RPMI7951 (cell line): ENCODE results near the gene ATP6AP1. TPM values are rescaled to one million over a fixed set of nuclear protein-coding genes. Genes with fewer than 3 reads are reported as not detected.
"Not testable (repeated sequence)": the region's sequence is repeated elsewhere in the genome, so short reads cannot be mapped to it uniquely, and the experiment has no call there.

Experiments
- DNase-seq: peaks from one replicate; pipeline ENCODE4 v3.0.0-alpha.2; 2012; ENCODE audit warnings: low read depth
- total RNA-seq: library from RNA; depleted of rRNA; stranded (reverse); fragments of >200 nt; shearing (Covaris generic); gene quantifications from 2 replicates; pipeline ENCODE4 v1.2.3, GENCODE V29; 2014; rRNA removed

Gene ATP6AP1, protein sequence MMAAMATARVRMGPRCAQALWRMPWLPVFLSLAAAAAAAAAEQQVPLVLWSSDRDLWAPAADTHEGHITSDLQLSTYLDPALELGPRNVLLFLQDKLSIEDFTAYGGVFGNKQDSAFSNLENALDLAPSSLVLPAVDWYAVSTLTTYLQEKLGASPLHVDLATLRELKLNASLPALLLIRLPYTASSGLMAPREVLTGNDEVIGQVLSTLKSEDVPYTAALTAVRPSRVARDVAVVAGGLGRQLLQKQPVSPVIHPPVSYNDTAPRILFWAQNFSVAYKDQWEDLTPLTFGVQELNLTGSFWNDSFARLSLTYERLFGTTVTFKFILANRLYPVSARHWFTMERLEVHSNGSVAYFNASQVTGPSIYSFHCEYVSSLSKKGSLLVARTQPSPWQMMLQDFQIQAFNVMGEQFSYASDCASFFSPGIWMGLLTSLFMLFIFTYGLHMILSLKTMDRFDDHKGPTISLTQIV
- 29.0 and 36.1 TPM in 2 replicates for total RNA-seq

DNA sequence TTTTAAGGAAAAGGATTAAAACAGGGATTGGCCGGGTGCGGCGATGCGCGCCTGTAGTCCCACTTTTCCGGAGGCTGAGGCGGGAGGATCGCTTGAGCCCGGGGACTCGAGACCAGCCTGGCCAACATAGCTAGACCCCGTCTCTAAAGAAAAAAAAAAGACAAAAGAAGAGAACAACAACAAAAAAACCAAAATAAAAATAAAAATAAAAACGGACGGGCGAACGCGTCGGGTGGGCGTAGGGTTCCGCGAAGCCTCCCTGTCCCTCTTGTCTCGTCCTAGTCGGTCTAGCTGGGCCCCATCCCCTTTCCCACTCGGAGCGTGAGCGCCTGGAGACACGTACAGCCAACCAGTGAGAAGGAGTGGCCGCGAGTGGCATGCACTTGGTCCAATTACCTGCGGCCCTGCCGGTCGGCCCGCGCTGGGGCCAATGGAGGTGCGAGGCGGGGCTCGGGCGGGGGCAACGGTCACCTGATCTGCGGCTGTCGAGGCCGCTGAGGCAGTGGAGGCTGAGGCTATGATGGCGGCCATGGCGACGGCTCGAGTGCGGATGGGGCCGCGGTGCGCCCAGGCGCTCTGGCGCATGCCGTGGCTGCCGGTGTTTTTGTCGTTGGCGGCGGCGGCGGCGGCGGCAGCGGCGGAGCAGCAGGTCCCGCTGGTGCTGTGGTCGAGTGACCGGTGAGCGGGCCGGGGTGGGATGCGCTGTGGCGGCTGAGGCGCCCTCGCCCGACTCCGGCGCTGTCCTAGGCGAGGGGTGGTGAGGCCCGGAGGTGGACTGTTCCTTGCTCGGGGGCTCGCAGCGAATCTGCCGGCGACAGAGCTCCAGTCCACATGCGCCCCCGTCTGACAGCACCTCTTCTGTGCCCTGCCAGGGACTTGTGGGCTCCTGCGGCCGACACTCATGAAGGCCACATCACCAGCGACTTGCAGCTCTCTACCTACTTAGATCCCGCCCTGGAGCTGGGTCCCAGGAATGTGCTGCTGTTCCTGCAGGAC, at the start of gene ATP6AP1:
TSS of gene ATP6AP1 (plus strand) at position 502 of the 996 bp plus-strand sequence. CDS start at position 518, 16 bp downstream.
- DNase-seq = peak; percentile 92

DNA sequence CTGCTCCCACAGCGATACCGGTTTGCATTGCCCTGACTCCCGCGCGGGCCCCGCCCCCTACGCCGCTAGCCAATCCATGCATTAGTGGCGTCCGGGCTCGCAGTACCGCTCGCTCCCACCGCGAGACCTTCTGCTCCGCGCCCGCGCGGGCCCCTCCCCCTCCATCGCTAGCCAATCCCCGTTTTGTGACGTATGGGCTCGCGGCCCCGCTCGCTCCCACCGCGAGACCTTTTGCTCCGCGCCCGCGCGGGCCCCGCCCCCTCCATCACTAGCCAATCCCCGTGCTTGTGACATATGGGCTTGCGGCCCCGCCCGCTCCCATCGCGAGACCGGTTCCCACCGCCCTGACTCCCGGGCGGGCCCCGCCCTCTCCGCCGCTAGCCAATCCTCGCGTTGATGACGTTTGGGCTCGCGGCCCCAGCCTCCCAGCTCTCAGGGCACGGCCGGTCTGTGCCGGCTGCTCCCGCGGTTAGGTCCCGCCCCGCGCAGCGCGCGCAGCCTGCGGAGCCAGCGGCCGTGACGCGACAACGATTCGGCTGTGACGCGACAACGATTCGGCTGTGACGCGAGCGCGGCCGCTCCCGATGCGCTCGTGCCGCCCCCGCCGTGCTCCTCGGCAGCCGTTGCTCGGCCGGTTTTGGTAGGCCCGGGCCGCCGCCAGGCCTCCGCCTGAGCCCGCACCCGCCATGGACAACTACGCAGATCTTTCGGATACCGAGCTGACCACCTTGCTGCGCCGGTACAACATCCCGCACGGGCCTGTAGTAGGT, 49.5 kb upstream of the ATP6AP1 start, which contains the start of gene EMD:
TSS of gene EMD (plus strand) at position 497 of the 770 bp plus-strand sequence. CDS start at position 687, 190 bp downstream.
- peak; percentile 94 for DNase-seq

DNA sequence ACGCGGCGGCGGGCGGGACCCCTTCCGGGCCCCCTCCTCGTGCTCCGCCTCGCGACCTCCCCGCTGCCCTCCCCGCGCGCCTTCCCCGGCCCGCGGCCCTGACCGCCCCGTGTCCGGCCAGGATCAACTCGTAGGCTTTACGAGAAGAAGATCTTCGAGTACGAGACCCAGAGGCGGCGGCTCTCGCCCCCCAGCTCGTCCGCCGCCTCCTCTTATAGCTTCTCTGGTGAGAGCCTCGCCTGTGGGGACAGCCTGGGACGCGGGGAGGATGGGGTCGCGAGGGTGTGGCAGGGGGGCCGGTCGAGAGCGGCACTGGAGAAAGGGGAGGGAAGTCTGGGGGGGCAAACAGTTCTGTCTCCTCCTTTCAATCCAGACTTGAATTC, 48.9 kb upstream of the ATP6AP1 start:
- no peak for DNase-seq

DNA sequence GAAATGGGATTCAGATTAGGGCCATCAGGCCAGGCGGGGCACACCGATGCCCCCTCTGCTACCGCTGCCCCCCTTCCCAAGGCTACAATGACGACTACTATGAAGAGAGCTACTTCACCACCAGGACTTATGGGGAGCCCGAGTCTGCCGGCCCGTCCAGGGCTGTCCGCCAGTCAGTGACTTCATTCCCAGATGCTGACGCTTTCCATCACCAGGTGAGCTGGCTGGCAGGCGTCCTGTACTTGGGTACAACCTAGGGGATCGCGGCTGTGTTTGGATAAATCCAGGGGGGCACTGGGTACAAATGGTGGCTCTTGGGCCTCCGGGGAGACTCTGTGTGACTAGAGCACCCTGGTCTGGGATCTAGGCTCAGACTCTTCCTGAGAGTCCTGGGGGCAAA, 48.3 kb upstream of the ATP6AP1 start:
- no peak for DNase-seq

DNA sequence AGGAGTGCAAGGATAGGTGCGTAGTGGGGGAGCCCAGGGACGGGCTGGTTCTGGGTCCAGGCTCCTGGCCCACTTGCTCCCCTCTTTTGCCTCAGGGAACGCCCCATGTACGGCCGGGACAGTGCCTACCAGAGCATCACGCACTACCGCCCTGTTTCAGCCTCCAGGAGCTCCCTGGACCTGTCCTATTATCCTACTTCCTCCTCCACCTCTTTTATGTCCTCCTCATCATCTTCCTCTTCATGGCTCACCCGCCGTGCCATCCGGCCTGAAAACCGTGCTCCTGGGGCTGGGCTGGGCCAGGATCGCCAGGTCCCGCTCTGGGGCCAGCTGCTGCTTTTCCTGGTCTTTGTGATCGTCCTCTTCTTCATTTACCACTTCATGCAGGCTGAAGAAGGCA, 47.7 kb upstream of the ATP6AP1 start:
- no peak for DNase-seq

DNA sequence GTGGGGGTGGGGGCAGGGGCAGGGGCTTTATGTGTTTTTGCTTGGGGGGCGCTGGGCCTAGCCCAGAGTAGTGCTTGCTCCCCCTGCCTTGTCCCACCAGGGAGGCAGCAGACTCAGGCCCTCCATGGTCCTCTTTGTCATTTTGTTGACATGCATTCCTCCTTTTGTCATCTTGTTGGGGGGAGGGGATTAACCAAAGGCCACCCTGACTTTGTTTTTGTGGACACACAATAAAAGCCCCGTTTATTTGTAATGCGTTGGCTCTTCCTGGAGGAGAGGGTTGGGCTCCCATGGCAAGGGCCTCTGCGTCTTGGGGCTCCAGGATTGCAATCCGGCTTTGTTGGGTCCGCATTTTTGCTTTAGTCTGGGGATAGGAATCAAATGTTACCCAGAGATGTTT, 47.2 kb upstream of the ATP6AP1 start:
- no peak for DNase-seq

DNA sequence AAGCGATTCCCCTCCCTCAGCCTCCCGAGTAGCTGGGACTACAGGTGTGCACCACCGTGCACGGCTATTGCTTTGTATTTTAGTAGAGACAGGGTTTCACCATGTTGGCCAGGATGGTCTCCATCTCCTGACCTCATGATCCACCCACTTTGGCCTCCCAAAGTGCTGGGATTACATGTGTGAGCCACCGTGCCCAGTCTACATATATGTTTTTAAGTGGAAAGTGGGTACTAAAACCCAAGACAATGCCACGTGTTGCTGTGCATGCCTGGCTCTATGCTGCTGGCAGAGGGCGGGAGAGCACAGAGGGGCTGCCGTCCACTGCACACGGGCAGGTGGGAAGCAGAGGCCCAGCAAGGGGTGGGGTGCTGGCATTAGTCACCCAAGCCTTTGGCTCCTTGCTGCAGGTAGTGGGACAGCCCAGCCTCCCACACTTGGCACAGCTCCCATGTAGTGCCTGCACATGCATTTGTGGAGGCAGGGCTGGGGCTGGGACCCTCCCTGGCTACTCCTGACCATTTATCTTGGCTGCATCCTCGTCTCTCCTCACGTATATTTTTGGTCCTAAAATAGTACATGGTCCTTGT, 45.9 kb upstream of the ATP6AP1 start:
- DNase-seq = no peak

DNA sequence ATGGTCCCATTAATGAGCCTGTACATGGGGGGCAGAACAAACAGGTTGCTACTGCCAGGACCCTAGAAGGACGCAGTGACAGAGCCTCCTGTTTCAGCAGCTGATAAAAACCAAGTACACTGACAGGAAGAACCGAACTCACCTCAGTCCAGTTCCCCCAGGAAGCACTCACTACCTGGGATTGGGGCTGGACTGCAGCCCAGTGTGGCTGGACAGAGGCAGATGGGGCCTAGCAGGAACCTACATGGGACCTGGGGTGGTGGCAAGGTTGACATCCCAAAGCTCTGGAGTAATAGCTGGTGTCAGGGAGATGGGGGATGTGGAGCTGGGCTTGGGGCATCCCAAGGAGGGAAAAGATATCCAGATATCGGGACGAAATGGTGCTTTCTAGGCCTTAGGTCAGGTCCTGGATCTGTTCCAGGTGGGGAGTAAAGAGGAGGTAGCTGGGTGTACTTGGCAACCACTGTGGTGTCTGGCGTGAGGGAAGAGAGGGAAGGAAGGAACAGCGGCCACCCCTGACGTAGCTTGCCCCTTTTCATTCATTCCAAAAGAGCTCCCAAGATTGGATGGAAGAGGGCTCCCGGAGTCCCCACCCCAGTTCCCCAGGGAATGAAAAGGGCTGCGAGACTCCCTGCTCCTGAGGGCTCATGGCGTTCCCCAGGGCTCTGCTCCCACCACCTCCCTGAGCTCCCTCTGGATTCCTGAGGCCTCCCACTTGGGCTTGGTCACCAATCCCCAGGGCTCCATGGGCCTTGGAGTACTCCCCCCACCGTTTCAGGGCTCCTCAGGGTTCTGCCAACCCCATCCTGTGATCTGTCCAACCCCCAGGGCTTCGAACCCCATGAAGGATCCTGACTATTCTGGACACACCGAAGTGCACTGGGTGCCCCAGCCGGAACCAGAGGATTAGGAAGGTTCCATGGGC, 44.9 kb upstream of the ATP6AP1 start:
- no peak for DNase-seq

DNA sequence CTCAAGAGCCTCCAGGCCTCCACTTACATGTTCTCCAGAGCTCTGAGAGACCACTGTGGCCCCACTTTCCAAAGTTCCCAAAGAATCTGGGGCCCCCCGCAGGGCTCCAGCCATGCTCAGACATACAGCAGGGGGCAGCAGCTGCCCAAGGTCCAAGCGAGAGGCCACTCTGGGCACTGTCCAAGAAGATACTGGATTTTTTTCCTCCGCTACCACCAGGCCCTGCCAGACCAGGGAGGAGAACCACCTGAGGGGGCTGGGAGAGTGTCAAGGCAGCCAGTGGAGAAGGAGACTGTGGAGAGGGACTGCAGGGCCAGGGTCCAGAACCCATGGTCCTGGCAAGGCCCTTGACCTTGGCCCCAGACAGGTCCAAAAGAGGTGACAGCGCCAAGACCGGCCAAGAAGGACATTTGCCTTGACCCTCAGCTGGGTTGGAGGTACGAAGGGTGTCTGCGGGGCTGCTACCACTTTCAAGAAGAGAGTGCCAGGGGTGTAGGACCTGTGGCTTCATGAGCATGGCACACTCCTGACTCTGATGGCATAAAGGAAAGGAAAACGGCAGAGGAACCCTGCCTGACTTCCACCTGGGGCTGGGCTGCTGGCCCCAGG, 44.1 kb upstream of the ATP6AP1 start:
- no peak for DNase-seq

DNA sequence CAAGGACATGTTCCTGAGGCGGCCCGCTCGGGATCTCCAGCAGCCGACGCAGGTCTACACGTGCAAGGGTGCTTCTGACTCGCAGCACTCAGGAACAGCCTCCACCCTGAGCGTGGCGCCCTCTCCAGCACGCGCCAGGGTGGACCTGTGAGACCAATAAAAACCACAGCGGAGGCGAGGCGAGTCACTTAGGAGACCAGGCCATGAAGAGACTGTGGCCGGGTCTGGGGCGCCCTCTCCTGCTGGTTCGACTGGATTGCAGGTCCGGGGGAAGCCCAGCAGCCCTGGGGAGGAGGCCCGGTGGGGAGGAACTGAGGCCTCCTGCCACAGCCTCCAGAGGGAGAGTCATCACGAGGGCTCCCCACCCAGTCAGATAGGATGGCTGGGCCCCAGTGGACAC, 40.4 kb upstream of the ATP6AP1 start:
- DNase-seq = not testable (repeated sequence)

DNA sequence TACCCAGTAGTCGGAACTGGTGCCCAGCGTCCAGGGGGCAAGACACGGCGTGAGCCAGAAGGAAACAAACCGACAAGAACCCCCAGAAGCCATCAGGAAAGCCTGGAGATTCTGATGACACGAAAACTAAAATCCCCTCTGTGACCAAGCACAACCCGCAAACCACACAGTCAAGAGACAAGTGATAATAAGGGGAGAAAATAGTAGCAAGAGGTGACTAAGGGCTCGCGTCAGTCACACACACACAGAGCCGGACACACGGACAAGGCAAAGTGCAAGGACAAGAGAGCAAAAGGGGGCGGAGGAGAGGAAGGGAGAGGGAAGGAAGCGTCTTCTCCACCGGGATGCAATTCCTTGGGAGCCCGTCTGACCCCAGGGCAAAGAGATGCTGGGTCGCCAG, 39.8 kb upstream of the ATP6AP1 start:
- DNase-seq = not testable (repeated sequence)

DNA sequence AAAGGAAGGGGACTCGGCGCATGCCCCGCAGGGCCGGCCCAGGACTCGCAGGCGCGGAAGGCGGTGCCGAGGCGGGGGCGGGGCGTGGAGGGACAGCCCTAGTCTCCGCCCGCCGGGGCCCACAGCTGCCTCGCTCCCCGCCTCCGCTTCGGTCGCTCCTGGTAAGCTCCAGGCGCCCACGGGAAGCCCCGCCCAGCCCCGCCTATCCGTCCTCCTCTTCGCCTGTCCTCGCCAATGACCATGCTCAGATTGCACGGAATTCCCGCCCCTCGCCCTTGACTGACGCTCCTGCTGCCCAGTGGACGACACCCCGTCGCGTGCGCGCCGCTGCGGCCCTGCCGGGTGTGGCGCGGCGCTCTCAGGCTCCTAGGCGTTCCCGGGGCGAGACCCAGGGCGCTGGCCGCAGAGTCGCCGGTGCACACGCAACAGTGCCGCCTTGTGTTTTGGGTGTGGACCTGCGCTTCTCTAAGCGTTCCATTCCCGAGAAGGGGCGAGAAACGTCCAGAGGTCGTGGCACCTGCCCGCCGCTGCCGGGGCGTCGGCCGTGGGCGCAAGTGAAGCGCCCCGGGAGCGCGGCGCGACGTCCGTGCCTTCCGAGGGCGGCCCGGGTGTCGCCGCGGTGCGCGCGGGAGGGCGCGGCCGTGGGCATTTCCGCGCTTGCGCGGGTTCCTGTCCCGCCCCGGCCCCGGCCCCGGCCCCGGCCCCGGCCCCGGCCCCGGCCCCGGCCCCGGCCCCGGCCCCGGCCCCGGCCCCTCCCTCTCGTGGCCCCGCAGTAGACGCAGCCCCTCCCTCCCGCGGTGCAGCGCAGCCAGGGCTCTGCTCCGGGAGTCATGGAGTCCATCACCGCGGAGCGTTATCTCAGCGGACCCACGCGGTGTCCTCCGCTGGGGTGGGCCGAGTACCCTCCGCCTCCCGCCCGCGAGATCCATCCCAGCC, 38.4 kb upstream of the ATP6AP1 start:
- DNase-seq = not testable (repeated sequence)

DNA sequence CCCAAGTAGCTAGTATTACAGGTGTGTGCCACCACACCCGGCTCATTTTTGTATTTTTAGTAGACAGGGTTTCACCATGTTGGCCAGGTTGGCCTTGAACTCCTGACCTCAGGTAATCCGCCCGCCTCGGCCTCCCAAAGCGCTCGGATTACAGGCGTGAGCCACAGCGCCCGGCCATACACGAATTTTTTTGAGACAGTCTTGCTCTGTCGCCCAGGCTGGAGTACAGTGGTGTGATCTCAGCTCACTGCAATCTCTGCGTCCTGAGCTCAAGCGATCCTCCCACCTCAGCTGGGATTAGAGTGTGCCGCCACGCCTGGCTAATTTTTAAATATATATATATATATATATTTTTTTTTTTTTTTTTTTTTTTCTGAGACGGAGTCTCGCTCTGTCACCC, 32.1 kb upstream of the ATP6AP1 start:
- not testable (repeated sequence) for DNase-seq

DNA sequence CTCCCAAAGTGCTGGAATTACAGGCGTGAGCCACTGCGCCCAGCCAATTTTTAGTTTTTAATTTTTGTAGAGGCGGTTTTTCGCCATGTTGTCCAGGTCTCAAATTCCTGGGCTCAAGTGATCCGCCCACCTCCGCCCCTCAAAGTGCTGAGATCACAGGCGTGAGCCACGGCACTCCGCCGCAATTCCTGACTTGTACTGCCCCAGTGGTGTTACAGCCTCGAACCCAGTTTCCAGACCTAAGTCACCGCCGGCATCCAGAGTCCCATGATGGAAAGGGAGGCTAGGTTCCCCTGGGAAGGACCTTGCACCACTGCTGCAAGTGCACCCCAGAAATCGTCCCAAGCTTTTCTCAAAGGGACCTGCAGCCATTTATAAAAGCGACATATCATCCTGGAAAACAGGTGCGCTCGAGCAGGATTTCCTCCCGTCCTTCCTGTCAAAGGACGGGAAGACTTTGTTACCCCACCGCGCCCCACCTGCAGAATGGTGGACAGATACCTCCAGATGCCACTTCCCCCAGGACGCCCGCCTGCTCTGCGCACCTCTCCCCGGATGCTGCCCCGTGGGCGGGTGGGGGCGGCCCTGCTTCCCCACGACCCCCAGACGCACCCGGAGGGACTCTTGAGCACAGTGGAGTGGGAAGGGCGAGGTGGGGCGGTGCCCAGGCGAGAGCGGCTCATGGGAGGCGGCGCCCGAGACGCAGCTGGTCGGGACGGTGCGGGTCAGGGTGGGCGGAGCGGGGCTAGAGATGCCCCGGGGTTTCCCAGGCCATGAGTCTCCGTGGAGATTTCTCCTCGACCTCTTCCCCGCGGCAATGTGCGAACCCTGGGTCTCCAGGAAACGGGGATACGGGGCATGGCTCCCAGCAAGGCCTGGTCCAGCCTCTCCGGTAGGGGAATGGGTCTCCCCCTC, 31.2 kb upstream of the ATP6AP1 start:
- DNase-seq = peak; percentile 64

DNA sequence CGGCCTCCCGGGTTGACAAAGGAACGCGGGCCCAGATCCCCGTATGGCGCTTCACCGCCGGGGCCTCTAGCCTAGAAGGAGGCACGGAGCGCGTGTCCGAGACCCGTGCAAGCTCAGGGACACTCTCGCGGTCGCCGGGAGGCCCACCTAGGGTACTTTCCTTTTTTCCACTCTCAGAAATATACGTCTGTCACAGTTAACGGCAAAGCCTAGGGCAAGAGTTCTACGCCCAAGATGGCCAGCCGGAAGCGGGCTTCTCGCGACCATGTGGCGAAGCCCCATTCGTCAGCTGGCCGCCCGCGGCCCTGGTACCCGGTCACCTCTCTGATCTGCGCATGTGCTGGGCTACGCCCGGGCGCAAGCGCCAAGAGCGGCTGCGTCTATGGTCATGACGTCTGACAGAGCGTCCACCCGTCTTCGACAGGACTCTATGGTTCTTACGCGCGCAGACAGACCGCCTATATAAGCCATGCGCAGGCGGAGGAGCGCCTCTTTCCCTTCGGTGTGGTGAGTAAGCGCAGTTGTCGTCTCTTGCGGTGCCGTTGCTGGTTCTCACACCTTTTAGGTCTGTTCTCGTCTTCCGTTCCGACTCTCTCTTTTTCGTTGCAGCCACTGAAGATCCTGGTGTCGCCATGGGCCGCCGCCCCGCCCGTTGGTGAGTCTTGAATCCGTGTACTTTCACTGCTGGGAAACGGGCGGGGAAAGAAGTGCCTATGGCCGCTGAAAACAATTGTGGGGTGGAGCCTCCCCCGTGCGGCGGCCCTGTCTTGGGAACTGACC, 30.4 kb upstream of the ATP6AP1 start, which contains the start of gene RPL10:
TSS of gene RPL10 (plus strand) at position 490 of the 780 bp plus-strand sequence. CDS start at position 633, 143 bp downstream.
- peak; percentile 93 for DNase-seq
